Endothelial cell of umbilical vein (primary cell): Measurements from ENCODE around the gene ZNF791. TPM values are rescaled to one million over a fixed set of nuclear protein-coding genes. Genes with fewer than 3 reads are reported as not detected.
A peak's percentile ranks its signal among the peaks of the same experiment; 100 is the strongest.

Experiments used
- BruUV-seq: library from RNA; stranded (reverse); fragments of 400-500 nt; replicated peaks from 2 replicates; lab custom pipeline; 2021; lab: Mats Ljungman, UMichigan
- CTCF ChIA-PET: fragments of 300-600, 350-600 bp; sonication (Branson Sonifier 250); formaldehyde crosslinking; loops from one replicate; lab custom pipeline; 2021; ENCODE audit warnings: antibody characterized with exemption, inconsistent platforms; lab: Charles Lee
- POLR2A ChIA-PET: fragments of 300-600, 350-600 bp; sonication (Branson Sonifier 250); formaldehyde crosslinking; loops from one replicate; lab custom pipeline; 2021; ENCODE audit warnings: antibody characterized with exemption, inconsistent platforms; lab: Charles Lee
- DNase-seq: peaks from one replicate; pipeline ENCODE4 v3.0.0-alpha.2; 2011; ENCODE audit warnings: low read depth, low spot score
- FAIRE-seq: peaks from 2 replicates; lab custom pipeline; 2011; peaks lifted over from hg19 to GRCh38; lab: Jason Lieb, UNC
- H2AFZ ChIP-seq: 2 replicates; pipeline ENCODE4 v1.6.0; 2012; ENCODE audit warnings: low read depth, low read length, control low read depth, inconsistent platforms
- H3K27ac ChIP-seq: 2 replicates; pipeline ENCODE4 v1.5.1; 2011; ENCODE audit warnings: low read depth, mild to moderate bottlenecking, control low read depth, low read length, moderate library complexity; ENCODE audit not compliant: insufficient read depth
- H3K27me3 ChIP-seq, 2 experiments: 2 replicates each; pipeline versions ENCODE4 v1.6.0 to v1.6.1; 2011; ENCODE audit warnings: low read length in 2 of 2, mixed read lengths in 1 of 2; ENCODE audit not compliant: control insufficient read depth in 2 of 2, insufficient read depth in 2 of 2
- H3K36me3 ChIP-seq, 2 experiments: 2 replicates in 1 of 2; 3 replicates in 1 of 2; pipeline ENCODE4 v1.5.1; 2011; ENCODE audit warnings: low read length in 2 of 2, mild to moderate bottlenecking in 1 of 2, moderate library complexity in 1 of 2; ENCODE audit not compliant: control insufficient read depth in 2 of 2, insufficient read depth in 2 of 2; ENCODE audit errors: extremely low read depth in 1 of 2
- H3K4me1 ChIP-seq: 3 replicates; pipeline ENCODE4 v1.5.1; 2011; ENCODE audit warnings: mild to moderate bottlenecking, low read length; ENCODE audit not compliant: control insufficient read depth, insufficient read depth; ENCODE audit errors: extremely low read depth
- H3K4me2 ChIP-seq: 2 replicates; pipeline ENCODE4 v1.6.1; 2011; ENCODE audit warnings: low read length, control low read depth, mixed read lengths; ENCODE audit not compliant: insufficient read depth
- H3K4me3 ChIP-seq, 3 experiments: fragments of 200-600 bp in 1 of 3; sonication (generic), shearing (Covaris generic) in 1 of 3; replicated peaks in 1 of 3; 2 replicates each; pipeline ENCODE4 v1.5.1; 2011 to 2016; ENCODE audit warnings: control low read depth in 3 of 3, low read length in 3 of 3, mild to moderate bottlenecking in 2 of 3, inconsistent platforms in 1 of 3, low read depth in 1 of 3, moderate library complexity in 1 of 3; ENCODE audit not compliant: insufficient read depth in 1 of 3
- H3K79me2 ChIP-seq: 2 replicates; pipeline ENCODE4 v1.6.0; 2012; ENCODE audit warnings: low read length, inconsistent platforms; ENCODE audit not compliant: control insufficient read depth, insufficient read depth
- H3K9ac ChIP-seq: replicated peaks from 2 replicates; pipeline ENCODE3; 2011; ENCODE audit warnings: low read length, control low read depth; ENCODE audit not compliant: insufficient read depth; ENCODE audit errors: extremely low read depth
- H3K9me1 ChIP-seq: replicated peaks from 3 replicates; pipeline ENCODE4 v1.6.0; 2011; ENCODE audit warnings: mild to moderate bottlenecking, low read length; ENCODE audit not compliant: control insufficient read depth, insufficient read depth; ENCODE audit errors: extremely low read depth
- H3K9me3 ChIP-seq: replicated peaks from 2 replicates; pipeline ENCODE4 v1.5.1; 2012; ENCODE audit warnings: low read length, inconsistent platforms; ENCODE audit not compliant: control insufficient read depth, insufficient read depth
- H4K20me1 ChIP-seq: replicated peaks from 2 replicates; pipeline ENCODE3; 2011; ENCODE audit warnings: mild to moderate bottlenecking, low read length; ENCODE audit not compliant: control insufficient read depth, insufficient read depth; ENCODE audit errors: extremely low read depth
- EZH2 ChIP-seq: IDR thresholded peaks from 2 replicates; pipeline ENCODE4 v1.6.1; 2012; ENCODE audit warnings: borderline replicate concordance, low read depth, mild to moderate bottlenecking, moderate library complexity, low read length, inconsistent platforms; ENCODE audit not compliant: severe bottlenecking
- FOS ChIP-seq: IDR thresholded peaks from 2 replicates; pipeline ENCODE4 v1.6.1; 2011; ENCODE audit warnings: mild to moderate bottlenecking, low read length, moderate library complexity, borderline replicate concordance; ENCODE audit not compliant: insufficient read depth
- GATA2 ChIP-seq: IDR thresholded peaks from 2 replicates; pipeline ENCODE4 v1.7.0; 2011; ENCODE audit warnings: low read depth, mild to moderate bottlenecking, moderate library complexity, mixed read lengths, low read length; ENCODE audit not compliant: insufficient read length, insufficient read depth
- JUN ChIP-seq: IDR thresholded peaks from 2 replicates; pipeline ENCODE4 v1.6.1; 2011; ENCODE audit warnings: borderline replicate concordance, low read depth; ENCODE audit not compliant: insufficient read length, insufficient read depth
- MAX ChIP-seq: IDR thresholded peaks from 2 replicates; pipeline ENCODE4 v1.6.1; 2011; ENCODE audit not compliant: insufficient read depth, insufficient read length
- MYC ChIP-seq: IDR thresholded peaks from one replicate; pipeline ENCODE4 v1.6.1; 2011; ENCODE audit warnings: mild to moderate bottlenecking, low read depth, low read length
- POLR2A ChIP-seq: IDR thresholded peaks from 2 replicates; pipeline ENCODE4 v1.6.1; 2012; ENCODE audit warnings: low read depth, mild to moderate bottlenecking, control low read depth, low read length
- POLR2AphosphoS5 ChIP-seq: IDR thresholded peaks from 2 replicates; pipeline ENCODE4 v1.6.1; 2012; ENCODE audit warnings: low read depth, mild to moderate bottlenecking, control low read depth, low read length, moderate library complexity; ENCODE audit not compliant: insufficient read depth
- dilution Hi-C: fragments of 300-500 bp; cut with MboI; formaldehyde crosslinking; loops from one replicate; pipeline ENCODE4 v1.15.0; 2019; ENCODE audit warnings: low sequenced_read_pairs; ENCODE audit not compliant: extremely low pct_ligation_motif_present
- intact Hi-C: fragments of 100-400 bp; cut with micrococcal nuclease; formaldehyde crosslinking; loops from one replicate; pipeline ENCODE4 v1.10.0; 2022
- polyA plus RNA-seq, 4 experiments: library from polyadenylated mRNA; depleted of rRNA in 3 of 4; stranded (reverse) in 3 of 4; unstranded in 1 of 4; fragments of >200 nt; gene quantifications; 2 replicates each; pipeline versions ENCODE4 v1.2.1 to v1.2.3, GENCODE V29; 2011 to 2012; ENCODE audit warnings: missing spikeins in 1 of 4
- total RNA-seq: library from RNA; stranded (reverse); gene quantifications from 2 replicates; pipeline ENCODE4 v1.2.3, GENCODE V29; 2021
- TF ChIP-seq, protein P1 (sequence below), 2 donors: IDR thresholded peaks; 1 replicate in 1 of 2; 2 replicates in 1 of 2; pipeline ENCODE4 v1.5.1; 2011; ENCODE audit warnings: low read length in 2 of 2, mild to moderate bottlenecking in 2 of 2, moderate library complexity in 2 of 2, control low read depth in 1 of 2, inconsistent platforms in 1 of 2, low read depth in 1 of 2; ENCODE audit not compliant: insufficient read depth in 1 of 2; ENCODE audit errors: extremely low read depth in 1 of 2

The ZNF791 gene
- total and polyA plus RNA-seq, 2 donors (not counting 3 experiments of a cell fraction or from before 2014, with no cell fraction given), result 8.3 to 21.8 TPM

- no peak overlapping the region for H3K9ac ChIP-seq
- H3K9me1 ChIP-seq, result no peaks in the 10 kb centered on the region
- H2AFZ ChIP-seq, result no peak overlapping the region
- H3K4me1 ChIP-seq, result no peaks in the 10 kb centered on the region
- intact Hi-C loops (no loop called here), dilution Hi-C loops (no loop called here)
- H3K36me3 ChIP-seq, result no peaks in the 10 kb centered on the region
- H3K4me3 ChIP-seq, result no peak overlapping the region
- ChIA-PET POLR2A (interaction anchor here (1.3 kb wide), 1 partner anchor 36 kb away, joined by 4 read pairs; the partner anchor contains the start of genes ZNF490 and ZNF791), CTCF (interaction anchor here (0.7 to 2.1 kb wide), 2 partner anchors 25 to 68 kb away, joined by 4 to 7 read pairs; no protein-coding TSS in a partner anchor)
- no peaks in the 10 kb centered on the region for H3K79me2 ChIP-seq
- BruUV-seq, result no TSS peak
- FAIRE-seq (no peak), DNase-seq (no peak)
- H3K9me3 ChIP-seq, result no peaks in the 10 kb centered on the region
- H3K27me3 ChIP-seq, result no peaks in the 10 kb centered on the region
- no peak overlapping the region for H3K4me2 ChIP-seq
- TF ChIP-seq POLR2A, result no peak
- no peak for TF ChIP-seq MYC
- TF ChIP-seq JUN, result no peak
- H4K20me1 ChIP-seq, result no peaks in the 10 kb centered on the region
- H3K27ac ChIP-seq, result no peak overlapping the region
Measured at GRCh38 chr19:12647047-12647446, 36.3 kb downstream of the ZNF791 start.

GRCh38 chr19:12647490-12648071 lies 36.9 kb downstream of the ZNF791 start:
- no peaks in the 10 kb centered on the region for H3K4me1 ChIP-seq
- no peaks in the 10 kb centered on the region for H3K9me1 ChIP-seq
- BruUV-seq, result no TSS peak
- H3K9me3 ChIP-seq, result no peaks in the 10 kb centered on the region
- ChIA-PET CTCF (interaction anchor here (0.7 to 2.5 kb wide), 3 partner anchors 19 to 68 kb away, joined by 3 to 7 read pairs (median 4); partner anchors contain the start of genes MAN2B1 and WDR83), POLR2A (interaction anchor here (1.3 kb wide), 1 partner anchor 37 kb away, joined by 4 read pairs; the partner anchor contains the start of genes ZNF490 and ZNF791)
- TF ChIP-seq FOS (no peak), POLR2AphosphoS5 (no peak), GATA2 (no peak), POLR2A (no peak), EZH2 (no peak), MYC (no peak), JUN (no peak), MAX (no peak)
- TF ChIP-seq, protein P1, sequence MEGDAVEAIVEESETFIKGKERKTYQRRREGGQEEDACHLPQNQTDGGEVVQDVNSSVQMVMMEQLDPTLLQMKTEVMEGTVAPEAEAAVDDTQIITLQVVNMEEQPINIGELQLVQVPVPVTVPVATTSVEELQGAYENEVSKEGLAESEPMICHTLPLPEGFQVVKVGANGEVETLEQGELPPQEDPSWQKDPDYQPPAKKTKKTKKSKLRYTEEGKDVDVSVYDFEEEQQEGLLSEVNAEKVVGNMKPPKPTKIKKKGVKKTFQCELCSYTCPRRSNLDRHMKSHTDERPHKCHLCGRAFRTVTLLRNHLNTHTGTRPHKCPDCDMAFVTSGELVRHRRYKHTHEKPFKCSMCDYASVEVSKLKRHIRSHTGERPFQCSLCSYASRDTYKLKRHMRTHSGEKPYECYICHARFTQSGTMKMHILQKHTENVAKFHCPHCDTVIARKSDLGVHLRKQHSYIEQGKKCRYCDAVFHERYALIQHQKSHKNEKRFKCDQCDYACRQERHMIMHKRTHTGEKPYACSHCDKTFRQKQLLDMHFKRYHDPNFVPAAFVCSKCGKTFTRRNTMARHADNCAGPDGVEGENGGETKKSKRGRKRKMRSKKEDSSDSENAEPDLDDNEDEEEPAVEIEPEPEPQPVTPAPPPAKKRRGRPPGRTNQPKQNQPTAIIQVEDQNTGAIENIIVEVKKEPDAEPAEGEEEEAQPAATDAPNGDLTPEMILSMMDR (IDR thresholded peaks at IDR 0.05; ENCODE audit: extremely low read depth in 1 of 2, insufficient read depth in 1 of 2, low read depth in 1 of 2, low read length in 2 of 2), result no peak
- peak overlapping the region; percentile 30 for H3K4me2 ChIP-seq
- peak overlapping the region; percentile 72 for H2AFZ ChIP-seq
- H3K27me3 ChIP-seq, result no peaks in the 10 kb centered on the region
- H3K36me3 ChIP-seq, result no peaks in the 10 kb centered on the region
- no peaks in the 10 kb centered on the region for H3K79me2 ChIP-seq
- H3K27ac ChIP-seq, result no peak overlapping the region
- FAIRE-seq, result no peak
- dilution Hi-C loops (no loop called here), intact Hi-C loops (no loop called here)
- no peak overlapping the region for H3K4me3 ChIP-seq
- H3K9ac ChIP-seq, result no peak overlapping the region
- peak; percentile 36 for DNase-seq
- no peaks in the 10 kb centered on the region for H4K20me1 ChIP-seq
